Measurements from ENCODE around the gene NUDT13. TPM values are rescaled to one million over a fixed set of nuclear protein-coding genes. Genes with fewer than 3 reads are reported as not detected.

Gene NUDT13
- total and polyA plus RNA-seq, 2 of the 4 experiments (the other 2 are of a cell fraction), result 0.90 to 1.7 TPM

DNA sequence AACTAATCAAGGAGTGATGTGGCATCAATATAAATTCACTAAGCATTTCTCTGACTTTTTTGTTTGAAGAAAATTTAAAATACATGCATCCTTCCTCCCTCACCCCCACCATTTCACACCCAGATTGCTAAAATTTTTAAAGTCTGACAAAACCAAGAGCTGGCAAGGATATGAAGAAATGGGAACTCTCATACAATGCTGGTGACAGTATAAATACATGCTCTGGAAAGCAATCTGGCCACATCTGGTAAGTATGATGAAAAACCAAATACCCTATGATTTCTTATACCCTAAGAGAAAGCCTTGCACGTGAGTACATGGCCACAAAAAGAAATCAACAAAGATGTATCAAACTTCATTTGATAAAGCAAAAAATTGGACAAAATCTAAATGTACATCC, 44.8 kb upstream of the NUDT13 start:
- no peak overlapping the region for H2BK120ac ChIP-seq (ENCODE audit: low read depth, low read length)
- no peak overlapping the region for H3K23ac ChIP-seq (ENCODE audit: low read depth, low read length)
- DNase-seq (no peak), ATAC-seq (ENCODE audit: low read depth) (no peak)
- no peaks in the 10 kb centered on the region; the same call in 1 of the 2 replicates for H3K9me1 ChIP-seq (ENCODE audit: insufficient read depth, low read length)
- peaks cover 13% of the 10 kb centered on the region; the same call in 1 of the 2 replicates for H4K20me1 ChIP-seq (ENCODE audit: insufficient read depth, low read length)
- no peak overlapping the region for H2AFZ ChIP-seq (replicated peaks; ENCODE audit: low read length, poor library complexity)
- intact Hi-C loops (cut with micrococcal nuclease), result no loop called here
- dilution Hi-C loops (cut with HindIII; ENCODE audit: low sequenced_read_pairs, unreplicated experiment), result no loop called here
- H3K9ac ChIP-seq (ENCODE audit: low read depth, low read length), result no peak overlapping the region
- H2BK5ac ChIP-seq (ENCODE audit: low read depth, low read length, poor library complexity, severe bottlenecking), result no peak overlapping the region
- H3K4ac ChIP-seq (ENCODE audit: low read depth, low read length), result no peak overlapping the region
- H2BK20ac ChIP-seq (ENCODE audit: low read depth, low read length), result no peak overlapping the region
- H3K27ac ChIP-seq (ENCODE audit: insufficient read depth, low read length), result no peak overlapping the region
- no peak overlapping the region for H3K18ac ChIP-seq (ENCODE audit: low read depth, low read length)
- H3K4me3 ChIP-seq (ENCODE audit: insufficient read depth, low read depth, low read length), result no peak overlapping the region
- ChIA-PET CTCF (no interaction called here), POLR2A (ENCODE audit: unreplicated experiment) (no interaction called here)
- H4K5ac ChIP-seq (ENCODE audit: low read depth, low read length), result no peak overlapping the region
- no peaks in the 10 kb centered on the region for H3K9me3 ChIP-seq (ENCODE audit: control insufficient read depth, insufficient read depth, low read length)
- no peak for TF ChIP-seq RCOR1 (IDR thresholded peaks at IDR 0.05; ENCODE audit: insufficient replicate concordance, low read length)
- no peak for TF ChIP-seq RAD21 (IDR thresholded peaks at IDR 0.05; ENCODE audit: low read length)
- TF ChIP-seq, protein P1, sequence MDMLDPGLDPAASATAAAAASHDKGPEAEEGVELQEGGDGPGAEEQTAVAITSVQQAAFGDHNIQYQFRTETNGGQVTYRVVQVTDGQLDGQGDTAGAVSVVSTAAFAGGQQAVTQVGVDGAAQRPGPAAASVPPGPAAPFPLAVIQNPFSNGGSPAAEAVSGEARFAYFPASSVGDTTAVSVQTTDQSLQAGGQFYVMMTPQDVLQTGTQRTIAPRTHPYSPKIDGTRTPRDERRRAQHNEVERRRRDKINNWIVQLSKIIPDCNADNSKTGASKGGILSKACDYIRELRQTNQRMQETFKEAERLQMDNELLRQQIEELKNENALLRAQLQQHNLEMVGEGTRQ (IDR thresholded peaks at IDR 0.05; ENCODE audit: low read depth, low read length), result no peak
- TF ChIP-seq RFX5 (IDR thresholded peaks at IDR 0.05; ENCODE audit: low read depth, low read length), result no peak
- TF ChIP-seq CHD1 (IDR thresholded peaks at IDR 0.05; ENCODE audit: low read depth, low read length), result no peak
- TF ChIP-seq FOS (IDR thresholded peaks at IDR 0.05; ENCODE audit: low read depth, low read length), result no peak
- TF ChIP-seq, protein P2, sequence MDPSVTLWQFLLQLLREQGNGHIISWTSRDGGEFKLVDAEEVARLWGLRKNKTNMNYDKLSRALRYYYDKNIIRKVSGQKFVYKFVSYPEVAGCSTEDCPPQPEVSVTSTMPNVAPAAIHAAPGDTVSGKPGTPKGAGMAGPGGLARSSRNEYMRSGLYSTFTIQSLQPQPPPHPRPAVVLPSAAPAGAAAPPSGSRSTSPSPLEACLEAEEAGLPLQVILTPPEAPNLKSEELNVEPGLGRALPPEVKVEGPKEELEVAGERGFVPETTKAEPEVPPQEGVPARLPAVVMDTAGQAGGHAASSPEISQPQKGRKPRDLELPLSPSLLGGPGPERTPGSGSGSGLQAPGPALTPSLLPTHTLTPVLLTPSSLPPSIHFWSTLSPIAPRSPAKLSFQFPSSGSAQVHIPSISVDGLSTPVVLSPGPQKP (IDR thresholded peaks at IDR 0.05; ENCODE audit: borderline replicate concordance, low read depth, low read length), result no peak
- TF ChIP-seq POLR2A (IDR thresholded peaks at IDR 0.05; ENCODE audit: low read depth, low read length), result no peak
- TF ChIP-seq BHLHE40 (IDR thresholded peaks at IDR 0.05; ENCODE audit: low read depth, low read length), result no peak
- no peak for TF ChIP-seq MXI1 (IDR thresholded peaks at IDR 0.05; ENCODE audit: borderline replicate concordance, low read depth, low read length)
- no peak for TF ChIP-seq SMC3 (IDR thresholded peaks at IDR 0.05; ENCODE audit: low read depth, low read length)
- no peak for TF ChIP-seq CTCF (conservative IDR thresholded peaks at IDR 0.05; ENCODE audit: low read depth, low read length)
- TF ChIP-seq NFE2L2 (IDR thresholded peaks at IDR 0.05; ENCODE audit: low read depth, low read length), result no peak
- no peak overlapping the region for H2AK9ac ChIP-seq (replicated peaks; ENCODE audit: low read depth, low read length, poor library complexity)
- no peak overlapping the region for H3K56ac ChIP-seq (ENCODE audit: extremely low read depth, insufficient read depth, low read length)
- no TSS peak for BruUV-seq (replicated peaks)
- H2BK15ac ChIP-seq (ENCODE audit: low read depth, low read length), result no peak overlapping the region
- peaks cover 34 to 48% of the 10 kb centered on the region in 2 experiments for H3K79me1 ChIP-seq (ENCODE audit: low read depth in 1 of 2, low read length in 2 of 2)
- peaks cover 45% of the 10 kb centered on the region for H3K36me3 ChIP-seq (ENCODE audit: control insufficient read depth, insufficient read depth, low read length)
- no peak overlapping the region for H3K4me2 ChIP-seq (ENCODE audit: low read depth, low read length)
- H4K8ac ChIP-seq (ENCODE audit: low read depth in 2 of 2, low read length in 2 of 2), result no peak overlapping the region
- in situ Hi-C loops (cut with MboI; ENCODE audit: low sequenced_read_pairs), result loop anchor here (10.0 kb wide), 1 partner anchor 701 kb away; no protein-coding TSS in a partner anchor
- H2AK5ac ChIP-seq (ENCODE audit: low read depth, low read length), result no peak overlapping the region
- WGBS, 2 experiments (ENCODE audit: extremely low coverage in 2 of 2, insufficient read length in 1 of 2), result no CpG with 5 or more reads among the region's 1 CpG
- H3K14ac ChIP-seq (replicated peaks; ENCODE audit: low read depth, low read length), result no peak overlapping the region
- no peak overlapping the region for H4K91ac ChIP-seq (ENCODE audit: insufficient read depth, low read depth, low read length)
- H3K27me3 ChIP-seq (ENCODE audit: control insufficient read depth, insufficient read depth, low read length), result no peaks in the 10 kb centered on the region
- H3K4me1 ChIP-seq (ENCODE audit: control insufficient read depth, insufficient read depth, low read length), result peaks cover 2% of the 10 kb centered on the region; the same call in 1 of the 2 replicates
